Activated CD4-positive, alpha-beta T cell treated with anti-CD3 and anti-CD28 coated beads, Interleukin-2, amount 10 ng/mL, durations not matched to agents 24 days and 14 days (primary cell): ENCODE results near the gene CFAP45. TPM values are rescaled to one million over a fixed set of nuclear protein-coding genes. Genes with fewer than 3 reads are reported as not detected.

Experiments
- DNase-seq: peaks from one replicate; pipeline ENCODE4 v3.0.0; 2022
- H3K27ac Mint-ChIP-seq: one replicate; pipeline ENCODE4 v1.8.0; 2022; ENCODE audit warnings: mild to moderate bottlenecking, mixed read lengths
- H3K27me3 Mint-ChIP-seq: one replicate; pipeline ENCODE4 v1.8.0; 2022; ENCODE audit warnings: mixed read lengths
- H3K36me3 Mint-ChIP-seq: one replicate; pipeline ENCODE4 v1.8.0; 2022; ENCODE audit warnings: low read depth, mild to moderate bottlenecking, mixed read lengths
- H3K4me1 Mint-ChIP-seq: one replicate; pipeline ENCODE4 v1.8.0; 2021; ENCODE audit warnings: mixed read lengths
- H3K4me3 Mint-ChIP-seq: one replicate; pipeline ENCODE4 v1.8.0; 2022; ENCODE audit warnings: mild to moderate bottlenecking, moderate library complexity, mixed read lengths
- H3K9me3 Mint-ChIP-seq: one replicate; pipeline ENCODE4 v1.8.0; 2021; ENCODE audit warnings: mixed read lengths
- intact Hi-C: fragments of 100-400 bp; cut with micrococcal nuclease; formaldehyde crosslinking; loops from one replicate; pipeline ENCODE4 v1.15.1; 2023
- total RNA-seq: library from RNA; stranded (reverse); gene quantifications from 2 replicates; pipeline ENCODE4 v1.2.3, GENCODE V29; 2022

Gene CFAP45
- total RNA-seq, 1 donor from 2014 or later: 1.5 TPM

DNA sequence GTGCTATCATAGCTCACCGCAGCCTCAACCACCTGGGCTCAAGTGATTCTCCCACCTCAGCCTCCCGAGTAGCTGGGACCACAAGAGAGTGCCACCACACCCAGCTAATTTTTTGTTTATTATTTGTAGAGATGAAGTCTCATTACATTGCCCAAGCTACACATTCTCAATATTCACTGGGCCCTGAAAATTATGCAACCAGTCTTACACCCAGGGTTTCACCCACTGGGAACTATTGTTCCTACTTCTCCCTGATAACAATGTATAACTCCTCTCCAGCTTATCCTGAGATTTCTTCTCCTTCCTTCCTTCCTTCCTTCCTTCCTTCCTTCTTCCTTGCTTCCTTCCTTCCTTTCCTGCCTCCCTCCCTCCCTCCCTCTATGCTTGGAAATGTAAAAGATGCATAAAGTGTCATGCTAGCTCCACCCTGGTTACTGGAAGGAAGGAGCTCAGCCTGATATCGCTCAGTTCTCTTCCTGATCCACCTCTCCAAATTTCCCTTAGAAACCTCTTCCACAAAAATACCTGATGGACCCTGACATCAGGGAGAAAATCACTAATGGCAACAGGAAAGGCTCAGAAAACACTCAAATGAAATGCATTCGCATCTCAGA lies 26.3 kb downstream of the CFAP45 start:
- H3K27me3 Mint-ChIP-seq: peaks cover 3% of the 10 kb centered on the region
- intact Hi-C loops: no loop called here
- no peaks in the 10 kb centered on the region for H3K9me3 Mint-ChIP-seq
- no peaks in the 10 kb centered on the region for H3K36me3 Mint-ChIP-seq
- H3K4me1 Mint-ChIP-seq: peaks cover 4% of the 10 kb centered on the region
- H3K4me3 Mint-ChIP-seq: no peak overlapping the region
- no peak for DNase-seq
- no peak overlapping the region for H3K27ac Mint-ChIP-seq

DNA sequence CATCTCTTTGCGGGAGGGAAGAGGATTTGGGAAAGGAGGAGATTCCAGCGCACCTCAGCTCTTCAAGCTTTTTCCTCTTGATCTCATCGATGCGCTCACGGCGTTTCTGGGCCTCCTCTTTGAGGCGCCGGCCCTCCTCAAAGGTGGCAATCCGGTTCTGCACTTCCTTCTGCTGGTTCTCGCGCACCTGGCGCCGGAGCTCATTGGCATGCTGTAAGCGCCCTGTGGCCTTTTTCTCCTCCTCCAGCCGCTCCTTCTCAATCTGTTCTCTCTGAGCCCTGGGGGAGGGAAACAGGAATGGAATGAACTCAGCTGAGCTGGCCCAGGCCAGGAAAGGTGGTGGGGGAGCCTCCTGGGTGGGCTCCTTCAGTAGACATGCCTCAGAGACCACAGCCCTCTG lies 27.1 kb downstream of the CFAP45 start:
- intact Hi-C loops: no loop called here
- Mint-ChIP-seq H3K9me3 (no peaks in the 10 kb centered on the region), H3K4me1 (peaks cover 4% of the 10 kb centered on the region)

DNA sequence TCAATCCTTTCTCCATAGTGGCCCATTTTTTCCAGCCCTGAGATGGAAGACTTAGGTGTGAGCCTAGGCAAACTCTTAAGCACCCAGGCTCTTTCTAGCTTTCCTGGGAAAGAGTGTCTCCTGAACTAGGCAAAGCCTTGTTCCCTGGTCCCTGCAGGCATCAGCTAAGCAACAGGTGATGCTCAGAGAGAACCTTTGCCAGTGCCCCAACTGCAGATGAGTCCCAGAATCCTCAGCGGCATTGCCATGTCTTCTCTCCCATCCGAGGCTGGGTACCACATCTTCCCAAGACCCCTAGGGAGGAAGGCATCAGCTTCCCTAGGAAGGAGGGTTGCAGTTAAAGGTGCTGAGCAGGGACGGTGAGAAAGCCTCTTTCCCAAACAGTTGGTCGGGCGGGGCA lies 29.3 kb downstream of the CFAP45 start:
- H3K9me3 Mint-ChIP-seq: no peaks in the 10 kb centered on the region
- no peak overlapping the region for H3K4me3 Mint-ChIP-seq
- H3K27ac Mint-ChIP-seq: no peak overlapping the region
- H3K27me3 Mint-ChIP-seq: peaks cover 3% of the 10 kb centered on the region
- intact Hi-C loops: no loop called here
- peaks cover 14% of the 10 kb centered on the region for H3K4me1 Mint-ChIP-seq
- DNase-seq: no peak
- no peaks in the 10 kb centered on the region for H3K36me3 Mint-ChIP-seq

More for the DNA sequence above, 27.1 kb downstream of the CFAP45 start:
- Mint-ChIP-seq H3K27ac (no peak overlapping the region), H3K36me3 (no peaks in the 10 kb centered on the region), H3K4me3 (no peak overlapping the region), H3K27me3 (peaks cover 3% of the 10 kb centered on the region)
- DNase-seq: no peak

DNA sequence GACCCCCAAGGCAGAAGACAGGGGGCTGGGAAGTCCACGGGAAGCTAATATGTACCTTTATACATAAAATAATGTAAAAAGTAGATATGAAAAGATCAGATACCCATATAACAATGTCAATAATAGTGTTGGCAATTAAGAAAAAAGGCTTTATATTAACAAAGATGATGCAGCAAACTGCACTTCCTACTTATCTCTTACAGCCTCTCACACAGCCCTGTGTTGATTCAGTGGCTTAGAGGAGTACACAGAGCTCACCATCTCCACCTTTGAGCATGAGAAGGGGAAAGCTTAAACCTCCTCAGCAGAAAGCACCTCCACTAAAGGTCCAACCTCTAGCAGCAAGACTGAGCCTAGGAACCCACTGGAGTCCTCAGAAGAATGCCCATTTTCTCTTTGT lies 30.4 kb downstream of the CFAP45 start:
- peaks cover 3% of the 10 kb centered on the region for H3K27me3 Mint-ChIP-seq
- H3K4me1 Mint-ChIP-seq: peaks cover 14% of the 10 kb centered on the region
- H3K36me3 Mint-ChIP-seq: no peaks in the 10 kb centered on the region
- DNase-seq: no peak
- intact Hi-C loops: no loop called here
- H3K27ac Mint-ChIP-seq: no peak overlapping the region
- H3K4me3 Mint-ChIP-seq: no peak overlapping the region
- no peaks in the 10 kb centered on the region for H3K9me3 Mint-ChIP-seq

DNA sequence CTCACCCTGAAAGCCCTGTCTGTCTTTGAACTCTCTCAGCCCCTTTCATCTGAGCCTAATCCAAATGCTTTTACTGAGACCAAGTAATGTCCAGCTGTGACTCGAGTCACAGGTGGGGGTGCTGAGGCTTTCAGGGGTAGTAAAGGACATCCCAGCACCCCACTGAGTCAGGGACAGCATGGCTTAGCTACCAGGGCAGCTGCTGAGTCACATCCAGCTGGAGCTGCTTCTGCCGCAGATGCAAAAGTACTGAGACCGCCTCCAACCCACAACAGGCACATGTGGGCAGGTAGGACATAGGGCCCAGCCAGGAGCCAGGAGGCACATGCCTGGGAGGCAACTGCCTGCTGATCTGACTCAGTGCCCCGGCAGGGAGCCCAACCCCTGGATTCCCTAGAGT lies 30.8 kb downstream of the CFAP45 start:
- H3K27me3 Mint-ChIP-seq: peaks cover 6% of the 10 kb centered on the region
- H3K4me3 Mint-ChIP-seq: no peak overlapping the region
- intact Hi-C loops: no loop called here
- no peak overlapping the region for H3K27ac Mint-ChIP-seq
- no peaks in the 10 kb centered on the region for H3K36me3 Mint-ChIP-seq
- DNase-seq: no peak
- no peaks in the 10 kb centered on the region for H3K9me3 Mint-ChIP-seq
- H3K4me1 Mint-ChIP-seq: peaks cover 17% of the 10 kb centered on the region

DNA sequence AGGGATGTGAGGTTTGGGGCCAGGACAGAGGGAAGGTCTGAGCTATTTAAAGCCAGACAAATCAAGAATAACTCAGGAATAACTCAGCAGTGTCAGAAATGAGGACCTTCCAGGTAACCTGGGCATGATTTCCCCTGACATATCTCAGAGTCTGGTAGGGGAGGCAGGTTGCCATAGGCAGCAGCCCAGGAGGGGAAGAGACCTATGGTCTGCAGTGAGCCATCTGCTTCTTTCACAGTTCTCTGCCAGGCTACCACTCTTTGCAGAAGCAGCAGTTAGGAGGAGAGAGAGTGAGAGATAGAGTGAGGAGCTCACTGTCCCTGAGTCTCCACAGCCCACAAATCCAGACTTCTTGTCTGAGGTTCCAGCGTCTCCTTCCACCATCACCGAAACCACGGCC lies 31.2 kb downstream of the CFAP45 start:
- Mint-ChIP-seq H3K4me1 (peaks cover 18% of the 10 kb centered on the region), H3K9me3 (no peaks in the 10 kb centered on the region), H3K4me3 (no peak overlapping the region), H3K27me3 (peaks cover 7% of the 10 kb centered on the region), H3K27ac (no peak overlapping the region), H3K36me3 (no peaks in the 10 kb centered on the region)
- intact Hi-C loops: no loop called here
- no peak for DNase-seq

DNA sequence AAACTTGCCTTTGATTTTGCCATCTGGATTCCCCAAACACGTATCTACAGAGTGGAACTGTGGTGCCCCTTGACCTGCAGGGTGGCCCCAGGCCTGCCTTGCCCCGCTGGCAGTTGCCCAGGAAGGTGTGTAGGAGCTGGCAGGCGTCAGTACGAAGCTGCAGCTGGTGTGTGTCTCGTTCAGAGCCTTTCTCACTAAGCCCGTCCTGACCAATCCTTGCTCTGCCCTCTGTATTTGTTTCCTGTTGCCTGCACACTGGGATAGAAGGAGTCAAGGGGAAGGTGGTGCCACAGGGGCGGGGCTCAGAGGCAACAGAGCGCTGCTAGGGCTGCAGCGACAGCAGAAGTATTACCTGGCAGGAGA lies 32.3 kb downstream of the CFAP45 start:
- Mint-ChIP-seq H3K4me3 (no peak overlapping the region), H3K4me1 (peaks cover 18% of the 10 kb centered on the region), H3K27ac (no peak overlapping the region), H3K36me3 (no peaks in the 10 kb centered on the region), H3K27me3 (peaks cover 7% of the 10 kb centered on the region), H3K9me3 (no peaks in the 10 kb centered on the region)
- intact Hi-C loops: no loop called here
- DNase-seq: no peak

DNA sequence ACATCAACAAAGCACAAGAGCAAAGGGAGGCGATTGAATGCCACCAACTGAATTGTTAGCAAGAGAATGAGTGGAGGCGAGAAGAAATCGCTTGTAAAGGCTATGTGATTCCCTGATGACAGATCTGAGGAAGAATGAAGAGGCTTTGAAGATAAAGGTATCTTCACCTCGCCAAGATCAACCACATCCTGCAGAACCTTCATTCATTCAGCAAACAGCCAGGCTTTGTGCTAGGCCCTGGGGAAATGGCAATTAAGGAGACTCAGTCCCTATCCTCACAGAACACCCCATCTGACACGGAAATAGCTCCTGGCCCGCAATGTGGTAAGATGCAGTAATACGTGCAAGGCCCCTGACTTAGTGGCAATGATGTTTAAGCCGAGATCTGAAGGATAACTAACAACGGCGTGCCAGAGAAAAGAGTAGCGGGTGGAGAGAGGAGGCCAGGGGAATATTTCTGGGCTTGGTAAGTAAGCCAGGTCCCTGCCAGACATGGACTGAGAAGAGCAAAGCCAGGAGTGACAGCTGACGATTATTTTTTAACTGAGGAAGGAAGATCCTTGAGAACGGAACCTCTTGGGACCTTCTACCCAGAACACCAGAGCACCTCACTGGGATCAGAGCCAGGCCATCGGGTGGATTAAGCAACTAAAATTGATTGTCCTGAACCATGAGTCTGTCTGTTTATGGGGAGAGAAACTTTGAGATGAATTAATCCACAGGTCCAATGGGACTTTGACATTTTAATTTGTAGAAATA lies 32.9 kb downstream of the CFAP45 start:
- peaks cover 7% of the 10 kb centered on the region for H3K27me3 Mint-ChIP-seq
- H3K9me3 Mint-ChIP-seq: no peaks in the 10 kb centered on the region
- H3K4me3 Mint-ChIP-seq: no peak overlapping the region
- intact Hi-C loops: no loop called here
- H3K27ac Mint-ChIP-seq: no peak overlapping the region
- peaks cover 18% of the 10 kb centered on the region for H3K4me1 Mint-ChIP-seq
- DNase-seq: no peak
- H3K36me3 Mint-ChIP-seq: no peaks in the 10 kb centered on the region

DNA sequence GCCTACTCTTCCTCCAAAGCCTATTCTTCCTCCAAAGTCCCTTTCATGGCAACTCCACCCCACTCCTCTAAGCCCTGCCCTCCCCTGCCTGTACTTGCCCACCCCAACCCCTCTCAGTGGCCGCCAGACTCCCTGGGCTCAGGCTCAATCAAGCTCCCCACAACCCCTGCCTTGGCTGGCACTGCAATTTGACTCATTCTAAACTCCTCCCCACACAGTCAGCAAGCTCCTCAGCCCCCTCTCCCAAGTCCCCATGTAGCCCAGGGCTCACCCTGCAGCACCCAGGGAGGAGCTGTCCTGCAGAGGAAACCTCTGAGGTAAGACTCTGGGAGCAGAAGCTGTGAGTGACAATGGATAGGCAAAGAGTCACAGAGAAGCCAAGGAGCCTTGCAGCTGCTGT lies 33.9 kb downstream of the CFAP45 start:
- no peak overlapping the region for H3K4me3 Mint-ChIP-seq
- H3K9me3 Mint-ChIP-seq: no peaks in the 10 kb centered on the region
- H3K27ac Mint-ChIP-seq: no peak overlapping the region
- peaks cover 18% of the 10 kb centered on the region for H3K4me1 Mint-ChIP-seq
- intact Hi-C loops: no loop called here
- no peaks in the 10 kb centered on the region for H3K36me3 Mint-ChIP-seq
- DNase-seq: no peak
- H3K27me3 Mint-ChIP-seq: peaks cover 9% of the 10 kb centered on the region

DNA sequence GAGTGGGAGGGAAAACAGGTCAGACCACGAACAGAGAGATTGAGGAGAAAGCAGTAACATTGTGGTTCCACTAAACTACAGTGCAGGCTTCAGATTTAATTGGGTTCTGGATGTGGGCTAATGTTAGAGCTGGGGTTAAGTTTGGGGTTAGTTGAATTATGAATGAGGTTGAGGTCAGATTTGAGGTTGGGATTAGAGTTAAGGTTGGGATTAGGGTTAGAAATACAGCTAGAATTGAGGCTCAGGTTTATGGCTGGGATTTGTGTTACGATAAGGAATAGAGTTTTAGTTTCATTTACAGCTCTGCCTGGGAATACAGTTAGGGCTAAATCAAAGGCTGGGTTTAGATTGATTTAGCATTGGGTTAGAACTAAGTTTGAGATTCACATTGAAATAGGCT lies 35.7 kb downstream of the CFAP45 start:
- no peak overlapping the region for H3K4me3 Mint-ChIP-seq
- no peaks in the 10 kb centered on the region for H3K36me3 Mint-ChIP-seq
- peaks cover 18% of the 10 kb centered on the region for H3K4me1 Mint-ChIP-seq
- H3K27ac Mint-ChIP-seq: no peak overlapping the region
- H3K9me3 Mint-ChIP-seq: no peaks in the 10 kb centered on the region
- intact Hi-C loops: no loop called here
- no peak for DNase-seq
- peaks cover 9% of the 10 kb centered on the region for H3K27me3 Mint-ChIP-seq

DNA sequence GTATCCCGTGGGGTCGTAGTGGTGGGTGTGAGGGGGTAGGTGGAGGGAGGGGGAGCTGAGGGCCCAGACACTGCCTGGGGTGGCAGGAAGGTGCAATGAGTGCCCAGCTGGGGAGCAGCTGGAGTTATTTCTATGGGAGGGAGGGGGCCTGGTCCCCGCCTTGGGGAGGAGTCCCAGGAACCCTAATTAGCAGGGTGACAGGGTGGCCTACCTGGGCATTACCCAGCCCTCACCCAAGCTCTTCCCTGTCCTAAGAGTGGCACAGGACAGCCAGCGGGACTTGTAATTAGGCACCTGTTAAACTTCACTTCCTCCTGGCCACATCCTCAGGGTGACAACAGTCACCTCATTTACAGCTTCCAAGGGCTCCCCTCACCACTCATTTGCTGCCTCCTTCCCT lies 37.4 kb downstream of the CFAP45 start, which contains the start of gene VSIG8:
Gene VSIG8, minus strand, starts transcription at position 101 of the 400 bp plus-strand sequence. CDS start 136 bp downstream, outside the sequence.
- peaks cover 9% of the 10 kb centered on the region for H3K27me3 Mint-ChIP-seq
- H3K27ac Mint-ChIP-seq: no peak within 1 kb of the TSS
- no peak within 1 kb of the TSS for H3K4me3 Mint-ChIP-seq
- no peak for DNase-seq
- intact Hi-C loops: no loop called here
- H3K36me3 Mint-ChIP-seq: no peaks in the 10 kb centered on the region
- H3K4me1 Mint-ChIP-seq: peaks cover 14% of the 10 kb centered on the region
- H3K9me3 Mint-ChIP-seq: no peaks in the 10 kb centered on the region

DNA sequence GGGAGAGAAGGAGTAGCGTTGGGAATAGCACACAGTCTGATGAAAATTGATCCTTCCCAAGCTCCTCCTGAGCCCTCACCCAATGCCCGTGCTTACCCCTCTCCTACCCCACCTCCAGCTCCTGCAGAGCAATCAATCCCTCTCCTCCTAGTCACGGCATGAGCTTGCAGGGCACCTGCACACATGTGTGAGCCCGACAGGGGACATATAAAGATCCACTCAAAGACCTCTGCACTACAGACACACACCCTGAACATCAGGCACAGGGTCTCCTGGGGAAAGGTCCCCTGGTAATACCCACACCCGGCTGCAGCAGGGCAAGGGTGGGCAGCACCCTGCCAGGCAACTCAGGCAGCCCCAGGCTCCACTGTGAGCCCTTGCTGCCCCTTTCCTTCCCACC lies 37.9 kb downstream of the CFAP45 start:
- DNase-seq: no peak
- intact Hi-C loops: no loop called here
- Mint-ChIP-seq H3K36me3 (no peaks in the 10 kb centered on the region), H3K4me3 (no peak overlapping the region), H3K27me3 (peaks cover 7% of the 10 kb centered on the region), H3K9me3 (no peaks in the 10 kb centered on the region), H3K27ac (no peak overlapping the region), H3K4me1 (peaks cover 12% of the 10 kb centered on the region)

DNA sequence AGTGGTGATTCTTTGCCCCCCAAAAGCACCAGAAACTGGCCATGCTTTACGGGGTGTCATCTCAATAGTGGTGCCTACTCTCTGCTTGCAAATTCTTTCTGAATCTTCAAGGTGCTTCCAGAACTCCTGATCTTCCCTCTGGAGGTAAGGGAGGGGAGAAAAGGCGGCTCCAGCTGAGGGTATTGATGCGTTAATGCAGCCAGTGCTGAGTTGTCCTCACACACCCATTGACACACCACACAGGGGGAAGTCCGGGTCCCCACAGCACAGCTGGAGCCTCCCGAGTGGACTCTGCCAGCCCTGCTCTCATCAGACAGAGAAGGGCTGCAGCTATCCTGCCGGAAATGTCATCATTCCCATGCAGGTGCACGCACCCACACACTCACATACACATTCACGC lies 38.7 kb downstream of the CFAP45 start:
- no peak overlapping the region for H3K27ac Mint-ChIP-seq
- H3K9me3 Mint-ChIP-seq: no peaks in the 10 kb centered on the region
- no peaks in the 10 kb centered on the region for H3K36me3 Mint-ChIP-seq
- DNase-seq: no peak
- H3K27me3 Mint-ChIP-seq: peaks cover 6% of the 10 kb centered on the region
- no peak overlapping the region for H3K4me3 Mint-ChIP-seq
- H3K4me1 Mint-ChIP-seq: peaks cover 7% of the 10 kb centered on the region
- intact Hi-C loops: no loop called here

DNA sequence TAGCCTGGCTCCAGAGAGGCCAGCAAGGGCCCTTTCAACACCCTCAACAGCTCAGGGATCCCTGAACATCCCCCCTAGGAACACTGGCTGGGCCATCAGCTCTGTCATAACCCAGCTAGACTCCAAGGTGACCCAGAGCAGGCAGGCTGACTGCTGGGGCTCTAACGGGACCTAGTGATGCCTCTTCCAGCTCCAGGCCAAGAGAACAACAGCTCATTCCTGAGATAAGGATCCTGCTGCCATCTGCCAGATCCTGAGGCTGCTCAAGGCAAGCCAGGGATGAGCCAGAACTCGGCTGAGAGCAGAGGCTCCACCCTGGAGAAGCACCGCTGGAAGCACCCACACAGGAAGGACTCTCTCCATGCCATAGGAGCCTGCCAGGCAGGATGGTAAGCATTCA lies 39.5 kb downstream of the CFAP45 start:
- DNase-seq: no peak
- no peaks in the 10 kb centered on the region for H3K36me3 Mint-ChIP-seq
- peaks cover 7% of the 10 kb centered on the region for H3K4me1 Mint-ChIP-seq
- H3K27me3 Mint-ChIP-seq: peaks cover 6% of the 10 kb centered on the region
- H3K4me3 Mint-ChIP-seq: no peak overlapping the region
- intact Hi-C loops: no loop called here
- H3K9me3 Mint-ChIP-seq: no peaks in the 10 kb centered on the region
- no peak overlapping the region for H3K27ac Mint-ChIP-seq
